WTC11 (cell line): ENCODE measurements around the gene ADORA1. TPM values are rescaled to one million over a fixed set of nuclear protein-coding genes. Genes with fewer than 3 reads are reported as not detected.

ENCODE experiments used
- ATAC-seq: fragments of 200-7000 bp; cut with Tn5 transposase; 2 replicates; pipeline ENCODE4 v1.10.0; 2021; ENCODE audit warnings: mild to moderate bottlenecking, moderate library complexity
- CTCF ChIA-PET: fragments of 300-600 bp; sonication (Branson Sonifier 250); formaldehyde crosslinking; loops from one replicate; lab custom pipeline; 2021; ENCODE audit warnings: antibody characterized with exemption; lab: Charles Lee
- POLR2A ChIA-PET: fragments of 350-600 bp; sonication (Branson Sonifier 250); formaldehyde crosslinking; loops from one replicate; lab custom pipeline; 2021; ENCODE audit warnings: antibody characterized with exemption; lab: Charles Lee
- DNase-seq: peaks from one replicate; pipeline ENCODE4 v3.0.0; 2021; ENCODE audit warnings: low spot score
- H3K27ac Mint-ChIP-seq: 2 replicates; pipeline ENCODE4 v1.8.0; 2021; ENCODE audit warnings: mixed read lengths
- H3K27me3 Mint-ChIP-seq: 2 replicates; pipeline ENCODE4 v1.8.0; 2021; ENCODE audit warnings: low read depth, mild to moderate bottlenecking, moderate library complexity, mixed read lengths
- H3K36me3 Mint-ChIP-seq: 2 replicates; pipeline ENCODE4 v1.8.0; 2021; ENCODE audit warnings: mixed read lengths
- H3K4me1 Mint-ChIP-seq: 2 replicates; pipeline ENCODE4 v1.8.0; 2022; ENCODE audit warnings: mixed read lengths
- H3K4me3 Mint-ChIP-seq: 2 replicates; pipeline ENCODE4 v1.8.0; 2021; ENCODE audit warnings: mild to moderate bottlenecking, moderate library complexity, mixed read lengths
- H3K9me3 Mint-ChIP-seq: 2 replicates; pipeline ENCODE4 v1.8.0; 2021; ENCODE audit warnings: mixed read lengths
- AFF4 ChIP-seq: sonication (generic); formaldehyde crosslinking; IDR thresholded peaks from 2 replicates; pipeline ENCODE4 v1.8.1; 2023; ENCODE audit warnings: mild to moderate bottlenecking, missing genetic modification reagents, borderline replicate concordance
- CREB1 ChIP-seq: sonication (generic); formaldehyde crosslinking; IDR thresholded peaks from 2 replicates; pipeline ENCODE4 v1.8.0; 2023; ENCODE audit warnings: mild to moderate bottlenecking, missing genetic modification reagents
- ESRRA ChIP-seq: sonication (generic); formaldehyde crosslinking; IDR thresholded peaks from 2 replicates; pipeline ENCODE4 v1.8.1; 2022; ENCODE audit warnings: mild to moderate bottlenecking, missing genetic modification reagents, borderline replicate concordance
- FOXP1 ChIP-seq: sonication (generic); formaldehyde crosslinking; IDR thresholded peaks from 2 replicates; pipeline ENCODE4 v1.8.0; 2022; ENCODE audit warnings: missing genetic modification reagents, mild to moderate bottlenecking, moderate library complexity, borderline replicate concordance
- GABPB1 ChIP-seq: sonication (generic); formaldehyde crosslinking; IDR thresholded peaks from 2 replicates; pipeline ENCODE4 v1.8.1; 2023; ENCODE audit warnings: mild to moderate bottlenecking, missing genetic modification reagents
- JAZF1 ChIP-seq: fragments of 250-450 bp; sonication (Bioruptor Pico); IDR thresholded peaks from 2 replicates; pipeline ENCODE4 v1.9.0; 2021; ENCODE audit warnings: moderate library complexity, mild to moderate bottlenecking, inconsistent platforms
- MLX ChIP-seq: sonication (generic); formaldehyde crosslinking; IDR thresholded peaks from 2 replicates; pipeline ENCODE4 v1.8.1; 2023; ENCODE audit warnings: mild to moderate bottlenecking, missing genetic modification reagents, moderate library complexity
- MXD4 ChIP-seq: fragments of 250-450 bp; sonication (Bioruptor Pico); IDR thresholded peaks from 2 replicates; pipeline ENCODE4 v1.8.0; 2021; ENCODE audit warnings: mild to moderate bottlenecking, moderate library complexity, borderline replicate concordance
- MYBL2 ChIP-seq: sonication (generic); formaldehyde crosslinking; IDR thresholded peaks from 2 replicates; pipeline ENCODE4 v1.8.1; 2023; ENCODE audit warnings: mild to moderate bottlenecking, moderate library complexity, missing genetic modification reagents
- PREB ChIP-seq: sonication (generic); formaldehyde crosslinking; IDR thresholded peaks from 2 replicates; pipeline ENCODE4 v1.8.1; 2022; ENCODE audit warnings: mild to moderate bottlenecking, missing genetic modification reagents, moderate library complexity, borderline replicate concordance
- ZNF396 ChIP-seq: fragments of 250-450 bp; sonication (Bioruptor Pico); IDR thresholded peaks from 2 replicates; pipeline ENCODE4 v1.8.0; 2021; ENCODE audit warnings: mild to moderate bottlenecking, moderate library complexity, borderline replicate concordance
- ZNF671 ChIP-seq: fragments of 250-450 bp; sonication (Bioruptor Pico); IDR thresholded peaks from 2 replicates; pipeline ENCODE4 v1.8.0; 2021; ENCODE audit warnings: mild to moderate bottlenecking
- total RNA-seq: library from RNA; stranded (reverse); gene quantifications from 3 replicates; pipeline ENCODE4 v1.2.3, GENCODE V29; 2021
- TF ChIP-seq, protein P1 (sequence below): sonication (generic); formaldehyde crosslinking; IDR thresholded peaks from 2 replicates; pipeline ENCODE4 v1.8.0; 2023; ENCODE audit warnings: missing genetic modification reagents, mild to moderate bottlenecking, borderline replicate concordance

The ADORA1 gene
- total RNA-seq, 1 experiment from 2014 or later = 1.8 TPM

GRCh38 chr1:203078478-203078877, 49.0 kb upstream of the ADORA1 start:
- POLR2A ChIA-PET = no interaction called here
- peaks cover 27% of the 10 kb centered on the region for H3K4me1 Mint-ChIP-seq
- H3K27me3 Mint-ChIP-seq = peaks cover 16% of the 10 kb centered on the region

More at GRCh38 chr1:203078478-203078877, 49.0 kb upstream of the ADORA1 start:
- Mint-ChIP-seq H3K36me3 (no peaks in the 10 kb centered on the region), H3K4me3 (no peak overlapping the region), H3K27ac (no peak overlapping the region), H3K9me3 (no peaks in the 10 kb centered on the region)
- no peak for ATAC-seq
- no peak for TF ChIP-seq PREB (CRISPR knock-in tag)
- no peak for TF ChIP-seq MLX (CRISPR knock-in tag)
- no peak for TF ChIP-seq GABPB1 (CRISPR knock-in tag)
- TF ChIP-seq ZNF671 (CRISPR knock-in tag) = no peak
- TF ChIP-seq FOXP1 (CRISPR knock-in tag) = no peak
- no peak for TF ChIP-seq CREB1 (CRISPR knock-in tag)
- no peak for TF ChIP-seq ESRRA (CRISPR knock-in tag)
- TF ChIP-seq MYBL2 = no peak
- no peak for TF ChIP-seq MXD4
- no peak for TF ChIP-seq AFF4
- no peak for TF ChIP-seq JAZF1
- no peak for TF ChIP-seq ZNF396 (CRISPR knock-in tag)
- TF ChIP-seq, protein P1, sequence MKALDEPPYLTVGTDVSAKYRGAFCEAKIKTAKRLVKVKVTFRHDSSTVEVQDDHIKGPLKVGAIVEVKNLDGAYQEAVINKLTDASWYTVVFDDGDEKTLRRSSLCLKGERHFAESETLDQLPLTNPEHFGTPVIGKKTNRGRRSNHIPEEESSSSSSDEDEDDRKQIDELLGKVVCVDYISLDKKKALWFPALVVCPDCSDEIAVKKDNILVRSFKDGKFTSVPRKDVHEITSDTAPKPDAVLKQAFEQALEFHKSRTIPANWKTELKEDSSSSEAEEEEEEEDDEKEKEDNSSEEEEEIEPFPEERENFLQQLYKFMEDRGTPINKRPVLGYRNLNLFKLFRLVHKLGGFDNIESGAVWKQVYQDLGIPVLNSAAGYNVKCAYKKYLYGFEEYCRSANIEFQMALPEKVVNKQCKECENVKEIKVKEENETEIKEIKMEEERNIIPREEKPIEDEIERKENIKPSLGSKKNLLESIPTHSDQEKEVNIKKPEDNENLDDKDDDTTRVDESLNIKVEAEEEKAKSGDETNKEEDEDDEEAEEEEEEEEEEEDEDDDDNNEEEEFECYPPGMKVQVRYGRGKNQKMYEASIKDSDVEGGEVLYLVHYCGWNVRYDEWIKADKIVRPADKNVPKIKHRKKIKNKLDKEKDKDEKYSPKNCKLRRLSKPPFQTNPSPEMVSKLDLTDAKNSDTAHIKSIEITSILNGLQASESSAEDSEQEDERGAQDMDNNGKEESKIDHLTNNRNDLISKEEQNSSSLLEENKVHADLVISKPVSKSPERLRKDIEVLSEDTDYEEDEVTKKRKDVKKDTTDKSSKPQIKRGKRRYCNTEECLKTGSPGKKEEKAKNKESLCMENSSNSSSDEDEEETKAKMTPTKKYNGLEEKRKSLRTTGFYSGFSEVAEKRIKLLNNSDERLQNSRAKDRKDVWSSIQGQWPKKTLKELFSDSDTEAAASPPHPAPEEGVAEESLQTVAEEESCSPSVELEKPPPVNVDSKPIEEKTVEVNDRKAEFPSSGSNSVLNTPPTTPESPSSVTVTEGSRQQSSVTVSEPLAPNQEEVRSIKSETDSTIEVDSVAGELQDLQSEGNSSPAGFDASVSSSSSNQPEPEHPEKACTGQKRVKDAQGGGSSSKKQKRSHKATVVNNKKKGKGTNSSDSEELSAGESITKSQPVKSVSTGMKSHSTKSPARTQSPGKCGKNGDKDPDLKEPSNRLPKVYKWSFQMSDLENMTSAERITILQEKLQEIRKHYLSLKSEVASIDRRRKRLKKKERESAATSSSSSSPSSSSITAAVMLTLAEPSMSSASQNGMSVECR (CRISPR knock-in tag) = no peak
- DNase-seq = no peak
- CTCF ChIA-PET = interaction anchor here (0.6 kb wide), 1 partner anchor 138 kb away, joined by 3 read pairs; no protein-coding TSS in a partner anchor
